IMR-90 (cell line): ENCODE measurements around the gene ATG7. TPM values are rescaled to one million over a fixed set of nuclear protein-coding genes. Genes with fewer than 3 reads are reported as not detected.

ENCODE experiments used
- ATAC-seq: fragments of 200-7000 bp; cut with Tn5 transposase; 2 replicates; pipeline ENCODE4 v1.9.1; 2020; ENCODE audit warnings: low read depth, mild to moderate bottlenecking, moderate library complexity
- BruUV-seq: library from RNA; stranded (reverse); fragments of 400-500 nt; replicated peaks from 2 replicates; lab custom pipeline; 2021; lab: Mats Ljungman, UMichigan
- CTCF ChIA-PET: fragments of 300-600 bp; formaldehyde crosslinking; extraction: SDS; loops from one replicate; lab custom pipeline; 2021; ENCODE audit warnings: antibody characterized with exemption; lab: Yijun Ruan, JAX
- POLR2A ChIA-PET: fragments of 300-600 bp; sonication (Branson Sonifier 250); formaldehyde crosslinking; loops from one replicate; lab custom pipeline; 2022; ENCODE audit warnings: antibody characterized with exemption; ENCODE audit not compliant: unreplicated experiment; lab: Charles Lee
- DNase-seq: peaks from one replicate; pipeline ENCODE4 v3.0.0; 2013
- H2AFZ ChIP-seq: replicated peaks from 2 replicates; pipeline ENCODE3; 2013; ENCODE audit warnings: low read length, mild to moderate bottlenecking; ENCODE audit not compliant: poor library complexity
- H2AK5ac ChIP-seq: 2 replicates; pipeline ENCODE4 v1.6.1; 2013; ENCODE audit warnings: low read depth, low read length, inconsistent platforms
- H2AK9ac ChIP-seq: replicated peaks from 2 replicates; pipeline ENCODE3; 2013; ENCODE audit warnings: mild to moderate bottlenecking, low read depth, low read length, moderate library complexity; ENCODE audit not compliant: poor library complexity
- H2BK120ac ChIP-seq: 2 replicates; pipeline ENCODE4 v1.6.1; 2013; ENCODE audit warnings: low read depth, low read length, inconsistent platforms
- H2BK15ac ChIP-seq: 3 replicates; pipeline ENCODE4 v1.6.1; 2013; ENCODE audit warnings: low read depth, low read length, inconsistent platforms
- H2BK20ac ChIP-seq: 2 replicates; pipeline ENCODE4 v1.6.1; 2013; ENCODE audit warnings: low read depth, mild to moderate bottlenecking, inconsistent platforms, low read length, moderate library complexity
- H2BK5ac ChIP-seq: 2 replicates; pipeline ENCODE4 v1.6.1; 2013; ENCODE audit warnings: mild to moderate bottlenecking, low read depth, low read length, inconsistent platforms; ENCODE audit not compliant: poor library complexity, severe bottlenecking
- H3K14ac ChIP-seq: replicated peaks from 2 replicates; pipeline ENCODE4 v1.6.1; 2013; ENCODE audit warnings: low read depth, low read length, inconsistent platforms
- H3K18ac ChIP-seq: 2 replicates; pipeline ENCODE4 v1.6.1; 2013; ENCODE audit warnings: low read depth, low read length, control low read depth
- H3K23ac ChIP-seq: 2 replicates; pipeline ENCODE4 v1.6.1; 2013; ENCODE audit warnings: low read depth, low read length, inconsistent platforms
- H3K27ac ChIP-seq: 2 replicates; pipeline ENCODE4 v1.5.1; 2013; ENCODE audit warnings: mild to moderate bottlenecking, control low read depth, low read length; ENCODE audit not compliant: insufficient read depth
- H3K27me3 ChIP-seq: 2 replicates; pipeline ENCODE4 v1.6.1; 2013; ENCODE audit warnings: low read length; ENCODE audit not compliant: control insufficient read depth, insufficient read depth
- H3K36me3 ChIP-seq: 2 replicates; pipeline ENCODE4 v1.6.1; 2013; ENCODE audit warnings: low read length, mixed read lengths; ENCODE audit not compliant: control insufficient read depth, insufficient read depth
- H3K4ac ChIP-seq: 2 replicates; pipeline ENCODE4 v1.6.1; 2013; ENCODE audit warnings: low read depth, low read length, inconsistent platforms
- H3K4me1 ChIP-seq: 2 replicates; pipeline ENCODE4 v1.6.1; 2013; ENCODE audit warnings: low read length, mixed read lengths; ENCODE audit not compliant: control insufficient read depth, insufficient read depth
- H3K4me2 ChIP-seq: 2 replicates; pipeline ENCODE4 v1.6.1; 2013; ENCODE audit warnings: low read depth, mild to moderate bottlenecking, control low read depth, low read length, moderate library complexity
- H3K4me3 ChIP-seq: 2 replicates; pipeline ENCODE4 v1.5.1; 2013; ENCODE audit warnings: low read depth, mild to moderate bottlenecking, control low read depth, low read length, moderate library complexity; ENCODE audit not compliant: insufficient read depth
- H3K56ac ChIP-seq: 2 replicates; pipeline ENCODE4 v1.6.1; 2013; ENCODE audit warnings: low read length, inconsistent platforms; ENCODE audit not compliant: insufficient read depth; ENCODE audit errors: extremely low read depth
- H3K79me1 ChIP-seq, 2 experiments: 2 replicates each; pipeline ENCODE4 v1.6.1; 2013; ENCODE audit warnings: low read length in 2 of 2, inconsistent platforms in 1 of 2, low read depth in 1 of 2
- H3K9ac ChIP-seq: 2 replicates; pipeline ENCODE4 v1.6.1; 2013; ENCODE audit warnings: low read depth, low read length, control low read depth
- H3K9me1 ChIP-seq: 2 replicates; pipeline ENCODE4 v1.6.1; 2013; ENCODE audit warnings: low read length, inconsistent platforms; ENCODE audit not compliant: insufficient read depth
- H3K9me3 ChIP-seq: 2 replicates; pipeline ENCODE4 v1.6.1; 2013; ENCODE audit warnings: low read length; ENCODE audit not compliant: control insufficient read depth, insufficient read depth
- H4K20me1 ChIP-seq: 2 replicates; pipeline ENCODE4 v1.6.1; 2013; ENCODE audit warnings: low read length, inconsistent platforms; ENCODE audit not compliant: insufficient read depth
- H4K5ac ChIP-seq: 2 replicates; pipeline ENCODE4 v1.6.1; 2013; ENCODE audit warnings: mild to moderate bottlenecking, low read depth, low read length, control low read depth
- H4K8ac ChIP-seq, 2 experiments: 2 replicates each; pipeline ENCODE4 v1.6.1; 2013; ENCODE audit warnings: low read depth in 2 of 2, low read length in 2 of 2, control low read depth in 1 of 2, inconsistent platforms in 1 of 2
- H4K91ac ChIP-seq: 2 replicates; pipeline ENCODE4 v1.6.1; 2013; ENCODE audit warnings: low read depth, low read length, inconsistent platforms; ENCODE audit not compliant: insufficient read depth
- BHLHE40 ChIP-seq: fragments of 150-350 bp; IDR thresholded peaks from 2 replicates; pipeline ENCODE4 v1.6.1; 2016; ENCODE audit warnings: mild to moderate bottlenecking, low read depth, low read length
- CEBPB ChIP-seq: IDR thresholded peaks from 2 replicates; pipeline ENCODE4 v1.6.1; 2012; ENCODE audit warnings: low read depth, low read length, improper control_type of control experiment
- CHD1 ChIP-seq: IDR thresholded peaks from 2 replicates; pipeline ENCODE4 v1.6.1; 2012; ENCODE audit warnings: low read depth, low read length, improper control_type of control experiment
- FOS ChIP-seq: fragments of 150-350 bp; IDR thresholded peaks from 2 replicates; pipeline ENCODE4 v1.6.1; 2016; ENCODE audit warnings: low read depth, low read length
- MAFK ChIP-seq: IDR thresholded peaks from 2 replicates; pipeline ENCODE4 v1.6.1; 2012; ENCODE audit warnings: low read depth, low read length, improper control_type of control experiment
- MAZ ChIP-seq: IDR thresholded peaks from 2 replicates; pipeline ENCODE4 v1.6.1; 2012; ENCODE audit warnings: low read depth, mild to moderate bottlenecking, low read length, improper control_type of control experiment, moderate library complexity, borderline replicate concordance
- MXI1 ChIP-seq: IDR thresholded peaks from 2 replicates; pipeline ENCODE4 v1.6.1; 2012; ENCODE audit warnings: low read depth, mild to moderate bottlenecking, low read length, moderate library complexity, borderline replicate concordance
- NFE2L2 ChIP-seq: fragments of 150-350 bp; IDR thresholded peaks from 2 replicates; pipeline ENCODE4 v1.6.1; 2016; ENCODE audit warnings: low read depth, mild to moderate bottlenecking, low read length
- POLR2A ChIP-seq: IDR thresholded peaks from 2 replicates; pipeline ENCODE4 v1.6.1; 2012; ENCODE audit warnings: mild to moderate bottlenecking, low read depth, low read length
- RAD21 ChIP-seq: IDR thresholded peaks from 2 replicates; pipeline ENCODE4 v1.6.1; 2012; ENCODE audit warnings: low read length, improper control_type of control experiment
- RCOR1 ChIP-seq: IDR thresholded peaks from 2 replicates; pipeline ENCODE4 v1.6.1; 2012; ENCODE audit warnings: mild to moderate bottlenecking, low read length, improper control_type of control experiment; ENCODE audit not compliant: insufficient replicate concordance
- RFX5 ChIP-seq: IDR thresholded peaks from 2 replicates; pipeline ENCODE4 v1.8.0; 2012; ENCODE audit warnings: low read depth, mild to moderate bottlenecking, low read length, moderate library complexity
- SMC3 ChIP-seq: fragments of 150-350 bp; IDR thresholded peaks from 2 replicates; pipeline ENCODE4 v1.6.1; 2016; ENCODE audit warnings: low read depth, mild to moderate bottlenecking, antibody characterized with exemption, low read length, moderate library complexity
- USF2 ChIP-seq: fragments of 150-350 bp; IDR thresholded peaks from 2 replicates; pipeline ENCODE4 v1.6.1; 2017; ENCODE audit warnings: mild to moderate bottlenecking, antibody characterized with exemption, low read length, low read depth
- WGBS, 2 experiments: methylation state at CpG; one replicate each; pipeline versions ENCODE4 v1.1.5 to v1.1.7; 2013; ENCODE audit warnings: missing lambda C conversion rate in 2 of 2; ENCODE audit not compliant: insufficient read length in 1 of 2; ENCODE audit errors: extremely low coverage in 2 of 2; 5-methylcytosine and 5-hydroxymethylcytosine counted together
- dilution Hi-C: fragments of 300-500 bp; cut with HindIII; formaldehyde crosslinking; loops from one replicate; pipeline ENCODE4 v1.14.3; 2018; ENCODE audit warnings: low sequenced_read_pairs; ENCODE audit not compliant: unreplicated experiment
- in situ Hi-C: fragments of 300-500 bp; cut with MboI; formaldehyde crosslinking; loops from 3 replicates; pipeline ENCODE4 v1.14.3; 2019; ENCODE audit warnings: low sequenced_read_pairs, inconsistent platforms, mixed read lengths
- intact Hi-C: fragments of 100-400 bp; cut with micrococcal nuclease; formaldehyde crosslinking; loops from 2 replicates; pipeline ENCODE4 v1.10.0; 2022
- polyA plus RNA-seq, 3 experiments: library from polyadenylated mRNA; depleted of rRNA; stranded (reverse); fragments of >200 nt; gene quantifications; 2 replicates each; pipeline ENCODE4 v1.2.3, GENCODE V29; 2012; ENCODE audit warnings: low replicate concordance in 1 of 3
- total RNA-seq: library from RNA; depleted of rRNA; stranded (reverse); fragments of >200 nt; gene quantifications from 2 replicates; pipeline ENCODE4 v1.2.3, GENCODE V29; 2012
- TF ChIP-seq, protein P1 (sequence below): conservative IDR thresholded peaks from 2 replicates; pipeline ENCODE4 v1.5.1; 2012; ENCODE audit warnings: mild to moderate bottlenecking, low read depth, low read length, improper control_type of control experiment

Gene ATG7
- total and polyA plus RNA-seq, 2 of the 4 experiments (the other 2 are of a cell fraction): 15.6 to 51.4 TPM

- peak overlapping the region; percentile 78 for H4K91ac ChIP-seq
- H2AK9ac ChIP-seq: peak overlapping the region; percentile 33
- H3K23ac ChIP-seq: peak overlapping the region; percentile 64
- ChIA-PET CTCF (no interaction called here), POLR2A (no interaction called here)
- peak overlapping the region; percentile 78 for H2BK5ac ChIP-seq
- ATAC-seq (no peak), DNase-seq (no peak)
- peaks cover 27% of the 10 kb centered on the region for H3K4me1 ChIP-seq
- no peak overlapping the region for H3K4me3 ChIP-seq
- no peaks in the 10 kb centered on the region for H3K27me3 ChIP-seq
- H3K4me2 ChIP-seq: no peak overlapping the region
- peak overlapping the region; percentile 57; the same call in 1 of the 2 replicates for H3K27ac ChIP-seq
- peak overlapping the region; percentile 48 to 70; a peak in 3 of 4 replicates for H4K8ac ChIP-seq
- no peak overlapping the region for H2AFZ ChIP-seq
- peak overlapping the region; percentile 70 for H2BK120ac ChIP-seq
- in situ Hi-C loops: no loop called here
- intact Hi-C loops: no loop called here
- peak overlapping the region; percentile 85 for H3K4ac ChIP-seq
- peak overlapping the region; percentile 87; the same call in 2 of the 3 replicates for H2BK15ac ChIP-seq
- H2AK5ac ChIP-seq: peak overlapping the region; percentile 91
- H2BK20ac ChIP-seq: peak overlapping the region; percentile 59; the same call in 1 of the 2 replicates
- H3K79me1 ChIP-seq: peaks cover 22 to 92% of the 10 kb centered on the region in 2 experiments
- no peak overlapping the region; the same call in 1 of the 2 replicates for H3K56ac ChIP-seq
- H3K9me1 ChIP-seq: peaks cover 37% of the 10 kb centered on the region
- TF ChIP-seq POLR2A (no peak), RCOR1 (no peak), MXI1 (no peak), NFE2L2 (no peak), CHD1 (no peak), CEBPB (no peak), MAFK (no peak), SMC3 (no peak), MAZ (no peak), RFX5 (no peak), USF2 (no peak), FOS (no peak), BHLHE40 (no peak), RAD21 (no peak)
- TF ChIP-seq, protein P1, sequence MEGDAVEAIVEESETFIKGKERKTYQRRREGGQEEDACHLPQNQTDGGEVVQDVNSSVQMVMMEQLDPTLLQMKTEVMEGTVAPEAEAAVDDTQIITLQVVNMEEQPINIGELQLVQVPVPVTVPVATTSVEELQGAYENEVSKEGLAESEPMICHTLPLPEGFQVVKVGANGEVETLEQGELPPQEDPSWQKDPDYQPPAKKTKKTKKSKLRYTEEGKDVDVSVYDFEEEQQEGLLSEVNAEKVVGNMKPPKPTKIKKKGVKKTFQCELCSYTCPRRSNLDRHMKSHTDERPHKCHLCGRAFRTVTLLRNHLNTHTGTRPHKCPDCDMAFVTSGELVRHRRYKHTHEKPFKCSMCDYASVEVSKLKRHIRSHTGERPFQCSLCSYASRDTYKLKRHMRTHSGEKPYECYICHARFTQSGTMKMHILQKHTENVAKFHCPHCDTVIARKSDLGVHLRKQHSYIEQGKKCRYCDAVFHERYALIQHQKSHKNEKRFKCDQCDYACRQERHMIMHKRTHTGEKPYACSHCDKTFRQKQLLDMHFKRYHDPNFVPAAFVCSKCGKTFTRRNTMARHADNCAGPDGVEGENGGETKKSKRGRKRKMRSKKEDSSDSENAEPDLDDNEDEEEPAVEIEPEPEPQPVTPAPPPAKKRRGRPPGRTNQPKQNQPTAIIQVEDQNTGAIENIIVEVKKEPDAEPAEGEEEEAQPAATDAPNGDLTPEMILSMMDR: no peak
- dilution Hi-C loops: no loop called here
- no peak overlapping the region for H3K9ac ChIP-seq
- no peaks in the 10 kb centered on the region for H3K9me3 ChIP-seq
- H4K5ac ChIP-seq: peak overlapping the region; percentile 42; the same call in 1 of the 2 replicates
- H3K36me3 ChIP-seq: peaks cover 41% of the 10 kb centered on the region
- BruUV-seq: no TSS peak
- H3K18ac ChIP-seq: peak overlapping the region; percentile 27; the same call in 1 of the 2 replicates
- 94% methylated on average over 14 of the region's 20 CpGs; no CpG with 5 or more reads in 1 of the 2 experiments for WGBS, 2 experiments
- H3K14ac ChIP-seq: peak overlapping the region; percentile 70
- H4K20me1 ChIP-seq: peaks cover 47% of the 10 kb centered on the region
Observed at GRCh38 chr3:11570789-11571495, 298.7 kb downstream of the ATG7 start.
